Neuronal stem cell (in vitro differentiated cells): ENCODE data around the gene BANF2.

Experiments used
- DNase-seq: peaks from one replicate; pipeline ENCODE4 v3.0.0-alpha.2; 2013; ENCODE audit warnings: low spot score
- H2AFZ ChIP-seq: one replicate; pipeline ENCODE4 v1.6.1; 2013; ENCODE audit warnings: mild to moderate bottlenecking, low read length, inconsistent platforms
- H2AK5ac ChIP-seq: 2 replicates; pipeline ENCODE4 v1.6.1; 2013; ENCODE audit warnings: low read depth, mild to moderate bottlenecking, inconsistent platforms, low read length, moderate library complexity, mixed read lengths
- H2BK120ac ChIP-seq: 2 replicates; pipeline ENCODE4 v1.6.1; 2013; ENCODE audit warnings: low read depth, mild to moderate bottlenecking, inconsistent platforms, low read length, moderate library complexity, mixed read lengths
- H2BK12ac ChIP-seq: one replicate; pipeline ENCODE4 v1.6.1; 2013; ENCODE audit warnings: low read length, inconsistent platforms
- H2BK15ac ChIP-seq: 2 replicates; pipeline ENCODE4 v1.6.1; 2013; ENCODE audit warnings: mild to moderate bottlenecking, low read length, inconsistent platforms, mixed read lengths
- H2BK5ac ChIP-seq: one replicate; pipeline ENCODE4 v1.6.1; 2013; ENCODE audit warnings: inconsistent platforms, mild to moderate bottlenecking, low read length, moderate library complexity
- H3K14ac ChIP-seq: one replicate; pipeline ENCODE4 v1.6.1; 2013; ENCODE audit warnings: low read length, inconsistent platforms
- H3K18ac ChIP-seq: 2 replicates; pipeline ENCODE4 v1.6.1; 2013; ENCODE audit warnings: low read length, inconsistent platforms
- H3K23ac ChIP-seq: 2 replicates; pipeline ENCODE4 v1.6.1; 2013; ENCODE audit warnings: low read depth, mild to moderate bottlenecking, mixed read lengths, low read length, inconsistent platforms; ENCODE audit not compliant: poor library complexity
- H3K27ac ChIP-seq: replicated peaks from 3 replicates; pipeline ENCODE4 v1.5.1; 2013; ENCODE audit warnings: low read length, inconsistent platforms
- H3K27me3 ChIP-seq, 3 experiments: 2 replicates each; pipeline ENCODE4 v1.6.1; 2013; ENCODE audit warnings: low read length in 3 of 3, mild to moderate bottlenecking in 2 of 3, inconsistent platforms in 1 of 3, low read depth in 1 of 3, mixed read lengths in 1 of 3, moderate library complexity in 1 of 3; ENCODE audit not compliant: control insufficient read depth in 3 of 3, insufficient read depth in 3 of 3
- H3K36me3 ChIP-seq, 2 donors: replicated peaks in 1 of 2; 2 replicates each; pipeline ENCODE4 v1.6.1; 2013; ENCODE audit warnings: low read length in 2 of 2; ENCODE audit not compliant: control insufficient read depth in 2 of 2, insufficient read depth in 2 of 2
- H3K4ac ChIP-seq: 2 replicates; pipeline ENCODE4 v1.6.1; 2013; ENCODE audit warnings: inconsistent platforms, mild to moderate bottlenecking, low read length, moderate library complexity
- H3K4me1 ChIP-seq, 2 donors: 1 replicate in 1 of 2; 2 replicates in 1 of 2; pipeline ENCODE4 v1.6.1; 2013; ENCODE audit warnings: low read length in 2 of 2, low read depth in 1 of 2; ENCODE audit not compliant: control insufficient read depth in 2 of 2, insufficient read depth in 1 of 2
- H3K4me2 ChIP-seq: one replicate; pipeline ENCODE4 v1.6.1; 2013; ENCODE audit warnings: mild to moderate bottlenecking, low read length, inconsistent platforms; ENCODE audit not compliant: insufficient read depth, poor library complexity, severe bottlenecking
- H3K4me3 ChIP-seq, 2 donors: 2 replicates each; pipeline ENCODE4 v1.5.1; 2013; ENCODE audit warnings: low read length in 2 of 2, mild to moderate bottlenecking in 2 of 2, inconsistent platforms in 1 of 2, moderate library complexity in 1 of 2
- H3K79me1 ChIP-seq: one replicate; pipeline ENCODE4 v1.6.1; 2013; ENCODE audit warnings: low read depth, mild to moderate bottlenecking, inconsistent platforms, low read length, moderate library complexity
- H3K9ac ChIP-seq: one replicate; pipeline ENCODE4 v1.6.1; 2013; ENCODE audit warnings: mild to moderate bottlenecking, low read depth, low read length, inconsistent platforms; ENCODE audit not compliant: poor library complexity
- H3K9me3 ChIP-seq, 2 donors: replicated peaks in 1 of 2; 2 replicates each; pipeline versions ENCODE3 to v1.6.1; 2013; ENCODE audit warnings: low read length in 2 of 2, mild to moderate bottlenecking in 2 of 2, inconsistent platforms in 1 of 2, low read depth in 1 of 2, mixed read lengths in 1 of 2, moderate library complexity in 1 of 2; ENCODE audit not compliant: control insufficient read depth in 2 of 2, insufficient read depth in 1 of 2
- H4K8ac ChIP-seq: one replicate; pipeline ENCODE4 v1.6.1; 2013; ENCODE audit warnings: low read depth, mild to moderate bottlenecking, inconsistent platforms, low read length, moderate library complexity
- H4K91ac ChIP-seq: one replicate; pipeline ENCODE4 v1.6.1; 2013; ENCODE audit warnings: low read length, low read depth, mild to moderate bottlenecking, inconsistent platforms; ENCODE audit not compliant: poor library complexity
- WGBS, 2 donors: extraction: QIAGEN DNeasy Blood & Tissue Kit; methylation state at CpG; one replicate each; pipeline ENCODE4 v1.1.7; 2013; ENCODE audit warnings: missing lambda C conversion rate in 2 of 2, mixed read lengths in 1 of 2; ENCODE audit not compliant: insufficient read length in 2 of 2, insufficient replicate concordance in 1 of 2; ENCODE audit errors: extremely low coverage in 2 of 2; 5-methylcytosine and 5-hydroxymethylcytosine counted together

BANF2 gene

GRCh38 chr20:17655865-17656479 is 43.8 kb upstream of the BANF2 start:
- no peak overlapping the region for H4K91ac ChIP-seq
- no peak overlapping the region for H4K8ac ChIP-seq
- no peak overlapping the region for H3K23ac ChIP-seq
- WGBS, 2 donors, result no CpG with 5 or more reads among the region's 11 CpGs
- H3K4me3 ChIP-seq, result no peak overlapping the region
- H2AFZ ChIP-seq, result no peak overlapping the region
- H3K27ac ChIP-seq, result no peak overlapping the region
- no peak overlapping the region for H2BK15ac ChIP-seq
- H2BK12ac ChIP-seq, result no peak overlapping the region
- H3K4me2 ChIP-seq, result no peak overlapping the region
- no peak overlapping the region for H3K14ac ChIP-seq
- no peak overlapping the region for H3K4ac ChIP-seq
- H3K4me1 ChIP-seq, result peaks cover 0 to 2% of the 10 kb centered on the region in 2 donors
- H3K27me3 ChIP-seq, result no peaks in the 10 kb centered on the region
- no peak for DNase-seq
- H2BK5ac ChIP-seq, result no peak overlapping the region
- peaks cover 4 to 10% of the 10 kb centered on the region in 2 donors for H3K9me3 ChIP-seq
- no peak overlapping the region for H3K9ac ChIP-seq
- H3K36me3 ChIP-seq, result peaks cover 6 to 18% of the 10 kb centered on the region in 2 donors
- H2AK5ac ChIP-seq, result no peak overlapping the region
- H2BK120ac ChIP-seq, result no peak overlapping the region
- H3K18ac ChIP-seq, result no peak overlapping the region
- peaks cover 3% of the 10 kb centered on the region for H3K79me1 ChIP-seq

- Histone ChIP-seq H2BK120ac (no peak overlapping the region), H2BK15ac (no peak overlapping the region), H2AK5ac (no peak overlapping the region), H2BK5ac (no peak overlapping the region), H3K18ac (no peak overlapping the region), H2AFZ (no peak overlapping the region), H3K36me3 (peaks cover 6 to 18% of the 10 kb centered on the region in 2 donors), H3K4me3 (no peak overlapping the region), H4K8ac (no peak overlapping the region), H3K4me2 (no peak overlapping the region), H3K4me1 (peaks cover 0 to 2% of the 10 kb centered on the region in 2 donors), H3K9me3 (peaks cover 4 to 10% of the 10 kb centered on the region in 2 donors), H3K14ac (no peak overlapping the region), H3K27ac (no peak overlapping the region), H4K91ac (no peak overlapping the region), H3K4ac (no peak overlapping the region), H3K9ac (no peak overlapping the region), H3K23ac (no peak overlapping the region), H3K27me3 (no peaks in the 10 kb centered on the region), H3K79me1 (peaks cover 3% of the 10 kb centered on the region), H2BK12ac (no peak overlapping the region)
- no peak for DNase-seq
- WGBS, 2 donors, result no CpG with 5 or more reads among the region's 9 CpGs
These were observed 42.5 kb upstream of the BANF2 start for GRCh38 chr20:17657079-17657825.

- Histone ChIP-seq H3K27ac (no peak overlapping the region), H4K8ac (no peak overlapping the region), H3K23ac (no peak overlapping the region), H3K36me3 (peaks cover 6 to 18% of the 10 kb centered on the region in 2 donors), H3K9ac (no peak overlapping the region), H3K9me3 (peaks cover 4 to 12% of the 10 kb centered on the region in 2 donors), H3K4me2 (no peak overlapping the region), H2BK12ac (no peak overlapping the region), H2BK5ac (no peak overlapping the region), H3K4ac (no peak overlapping the region), H2AFZ (no peak overlapping the region), H2BK120ac (no peak overlapping the region), H3K27me3 (no peaks in the 10 kb centered on the region), H3K14ac (no peak overlapping the region), H3K18ac (no peak overlapping the region), H2AK5ac (no peak overlapping the region), H2BK15ac (no peak overlapping the region), H3K4me3 (no peak overlapping the region), H3K4me1 (peaks cover 0 to 4% of the 10 kb centered on the region in 2 donors), H4K91ac (no peak overlapping the region), H3K79me1 (peaks cover 2% of the 10 kb centered on the region)
- no peak for DNase-seq
- WGBS, 2 donors, result no CpG with 5 or more reads among the region's 9 CpGs
These were observed 41.7 kb upstream of the BANF2 start for GRCh38 chr20:17657898-17658647.

- no peak overlapping the region for H2AFZ ChIP-seq
- no peak overlapping the region for H3K4me2 ChIP-seq
- H3K14ac ChIP-seq, result no peak overlapping the region
- no peak overlapping the region for H2AK5ac ChIP-seq
- H3K9ac ChIP-seq, result no peak overlapping the region
- H2BK5ac ChIP-seq, result no peak overlapping the region
- no peak overlapping the region for H4K8ac ChIP-seq
- H2BK12ac ChIP-seq, result no peak overlapping the region
- H3K79me1 ChIP-seq, result peaks cover 2% of the 10 kb centered on the region
- peaks cover 4 to 12% of the 10 kb centered on the region in 2 donors for H3K9me3 ChIP-seq
- DNase-seq, result no peak
- no peak overlapping the region for H3K4ac ChIP-seq
- H3K27ac ChIP-seq, result no peak overlapping the region
- peaks cover 0 to 5% of the 10 kb centered on the region in 2 donors for H3K4me1 ChIP-seq
- peaks cover 6 to 18% of the 10 kb centered on the region in 2 donors for H3K36me3 ChIP-seq
- H3K23ac ChIP-seq, result no peak overlapping the region
- no peak overlapping the region for H3K4me3 ChIP-seq
- H3K27me3 ChIP-seq, result no peaks in the 10 kb centered on the region
- no peak overlapping the region for H2BK120ac ChIP-seq
- no peak overlapping the region for H3K18ac ChIP-seq
- no CpG with 5 or more reads among the region's 2 CpGs for WGBS, 2 donors
- no peak overlapping the region for H2BK15ac ChIP-seq
- H4K91ac ChIP-seq, result no peak overlapping the region
These were observed 41.1 kb upstream of the BANF2 start for GRCh38 chr20:17658648-17658993.
